Measurements from ENCODE around the gene TEX38. TPM values are rescaled to one million over a fixed set of nuclear protein-coding genes. Genes with fewer than 3 reads are reported as not detected.

Gene TEX38
- total RNA-seq, 1 experiment from 2014 or later: 0.17 TPM

DNA sequence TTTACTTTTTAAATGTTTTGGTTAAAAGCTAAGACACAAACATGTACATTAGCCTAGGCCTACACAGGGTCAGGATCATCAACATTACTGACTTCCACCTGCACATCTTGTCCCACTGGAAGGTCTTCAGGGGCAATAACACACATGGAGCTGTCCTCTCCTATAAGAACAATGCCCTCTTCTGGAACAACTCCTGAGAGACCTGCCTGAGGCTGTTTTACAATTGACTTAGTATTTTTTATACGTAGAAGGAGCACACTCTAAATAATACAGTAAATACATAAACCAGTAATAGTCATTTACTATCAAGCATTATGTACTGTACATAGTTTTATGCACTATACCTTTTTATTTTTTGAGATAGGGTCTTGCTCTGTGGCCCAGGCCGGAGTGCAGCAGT lies 40.9 kb upstream of the TEX38 start:
- ChIA-PET CTCF (interaction anchor here (0.7 to 1.4 kb wide), 5 partner anchors 8 to 188 kb away, joined by 3 to 8 read pairs (median 3); partner anchors contain the start of gene MKNK1), POLR2A (no interaction called here)
- H3K4me1 Mint-ChIP-seq: no peaks in the 10 kb centered on the region
- DNase-seq (ENCODE audit: low spot score): no peak
- H3K27ac Mint-ChIP-seq: no peak overlapping the region
- H3K36me3 Mint-ChIP-seq: peaks cover 6% of the 10 kb centered on the region; the same call in 1 of the 2 replicates
- no peak for ATAC-seq
- TF ChIP-seq, protein P1, sequence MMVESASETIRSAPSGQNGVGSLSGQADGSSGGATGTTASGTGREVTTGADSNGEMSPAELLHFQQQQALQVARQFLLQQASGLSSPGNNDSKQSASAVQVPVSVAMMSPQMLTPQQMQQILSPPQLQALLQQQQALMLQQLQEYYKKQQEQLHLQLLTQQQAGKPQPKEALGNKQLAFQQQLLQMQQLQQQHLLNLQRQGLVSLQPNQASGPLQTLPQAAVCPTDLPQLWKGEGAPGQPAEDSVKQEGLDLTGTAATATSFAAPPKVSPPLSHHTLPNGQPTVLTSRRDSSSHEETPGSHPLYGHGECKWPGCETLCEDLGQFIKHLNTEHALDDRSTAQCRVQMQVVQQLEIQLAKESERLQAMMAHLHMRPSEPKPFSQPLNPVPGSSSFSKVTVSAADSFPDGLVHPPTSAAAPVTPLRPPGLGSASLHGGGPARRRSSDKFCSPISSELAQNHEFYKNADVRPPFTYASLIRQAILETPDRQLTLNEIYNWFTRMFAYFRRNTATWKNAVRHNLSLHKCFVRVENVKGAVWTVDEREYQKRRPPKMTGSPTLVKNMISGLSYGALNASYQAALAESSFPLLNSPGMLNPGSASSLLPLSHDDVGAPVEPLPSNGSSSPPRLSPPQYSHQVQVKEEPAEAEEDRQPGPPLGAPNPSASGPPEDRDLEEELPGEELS (CRISPR knock-in tag; IDR thresholded peaks at IDR 0.05): no peak
- TF ChIP-seq JAZF1 (CRISPR knock-in tag; IDR thresholded peaks at IDR 0.05) (no peak), NFATC4 (CRISPR knock-in tag; IDR thresholded peaks at IDR 0.05) (no peak), NR1H2 (CRISPR knock-in tag; IDR thresholded peaks at IDR 0.05) (no peak)
- TF ChIP-seq, protein P2, sequence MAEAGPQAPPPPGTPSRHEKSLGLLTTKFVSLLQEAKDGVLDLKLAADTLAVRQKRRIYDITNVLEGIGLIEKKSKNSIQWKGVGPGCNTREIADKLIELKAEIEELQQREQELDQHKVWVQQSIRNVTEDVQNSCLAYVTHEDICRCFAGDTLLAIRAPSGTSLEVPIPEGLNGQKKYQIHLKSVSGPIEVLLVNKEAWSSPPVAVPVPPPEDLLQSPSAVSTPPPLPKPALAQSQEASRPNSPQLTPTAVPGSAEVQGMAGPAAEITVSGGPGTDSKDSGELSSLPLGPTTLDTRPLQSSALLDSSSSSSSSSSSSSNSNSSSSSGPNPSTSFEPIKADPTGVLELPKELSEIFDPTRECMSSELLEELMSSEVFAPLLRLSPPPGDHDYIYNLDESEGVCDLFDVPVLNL (CRISPR knock-in tag; IDR thresholded peaks at IDR 0.05; ENCODE audit: borderline replicate concordance, low read depth): no peak
- TF ChIP-seq, protein P3, sequence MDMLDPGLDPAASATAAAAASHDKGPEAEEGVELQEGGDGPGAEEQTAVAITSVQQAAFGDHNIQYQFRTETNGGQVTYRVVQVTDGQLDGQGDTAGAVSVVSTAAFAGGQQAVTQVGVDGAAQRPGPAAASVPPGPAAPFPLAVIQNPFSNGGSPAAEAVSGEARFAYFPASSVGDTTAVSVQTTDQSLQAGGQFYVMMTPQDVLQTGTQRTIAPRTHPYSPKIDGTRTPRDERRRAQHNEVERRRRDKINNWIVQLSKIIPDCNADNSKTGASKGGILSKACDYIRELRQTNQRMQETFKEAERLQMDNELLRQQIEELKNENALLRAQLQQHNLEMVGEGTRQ (CRISPR knock-in tag; IDR thresholded peaks at IDR 0.05): no peak
- TF ChIP-seq, protein P4, sequence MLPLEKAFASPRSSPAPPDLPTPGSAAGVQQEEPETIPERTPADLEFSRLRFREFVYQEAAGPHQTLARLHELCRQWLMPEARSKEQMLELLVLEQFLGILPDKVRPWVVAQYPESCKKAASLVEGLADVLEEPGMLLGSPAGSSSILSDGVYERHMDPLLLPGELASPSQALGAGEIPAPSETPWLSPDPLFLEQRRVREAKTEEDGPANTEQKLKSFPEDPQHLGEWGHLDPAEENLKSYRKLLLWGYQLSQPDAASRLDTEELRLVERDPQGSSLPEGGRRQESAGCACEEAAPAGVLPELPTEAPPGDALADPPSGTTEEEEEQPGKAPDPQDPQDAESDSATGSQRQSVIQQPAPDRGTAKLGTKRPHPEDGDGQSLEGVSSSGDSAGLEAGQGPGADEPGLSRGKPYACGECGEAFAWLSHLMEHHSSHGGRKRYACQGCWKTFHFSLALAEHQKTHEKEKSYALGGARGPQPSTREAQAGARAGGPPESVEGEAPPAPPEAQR (CRISPR knock-in tag; IDR thresholded peaks at IDR 0.05): no peak
- no peaks in the 10 kb centered on the region for H3K9me3 Mint-ChIP-seq
- no peak overlapping the region for H3K4me3 Mint-ChIP-seq
- H3K27me3 Mint-ChIP-seq (ENCODE audit: low read depth): no peaks in the 10 kb centered on the region; the same call in 1 of the 2 replicates

DNA sequence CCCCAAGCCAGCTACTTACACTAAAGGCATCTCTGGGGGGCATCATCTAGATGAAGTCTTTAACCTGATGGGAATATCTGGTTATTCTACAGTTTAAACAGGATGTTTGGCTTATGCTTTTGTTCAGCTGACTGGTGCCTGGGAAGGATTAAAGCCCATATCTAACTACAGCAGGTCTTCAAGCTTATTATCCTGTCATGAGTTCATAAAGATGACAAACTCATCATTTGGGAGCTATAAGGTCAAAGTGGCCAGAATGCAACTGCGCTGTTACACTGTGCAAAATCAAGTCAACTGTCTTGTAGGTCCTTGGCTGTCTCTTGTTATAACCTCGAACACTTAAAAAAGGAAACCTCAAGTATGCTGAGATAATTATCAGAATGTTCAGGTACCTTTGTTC lies 36.4 kb upstream of the TEX38 start:
- no peaks in the 10 kb centered on the region for H3K4me1 Mint-ChIP-seq
- ChIA-PET POLR2A (no interaction called here), CTCF (interaction anchor here (1.0 to 2.0 kb wide), 3 partner anchors 11 to 113 kb away, joined by 3 to 7 read pairs (median 4); no protein-coding TSS in a partner anchor)
- no peak overlapping the region for H3K4me3 Mint-ChIP-seq
- no peaks in the 10 kb centered on the region for H3K9me3 Mint-ChIP-seq
- H3K36me3 Mint-ChIP-seq: peaks cover 9% of the 10 kb centered on the region; the same call in 1 of the 2 replicates
- ATAC-seq (no peak), DNase-seq (ENCODE audit: low spot score) (no peak)
- no peak for TF ChIP-seq OVOL2 (CRISPR knock-in tag; IDR thresholded peaks at IDR 0.05; ENCODE audit: borderline replicate concordance)
- TF ChIP-seq, protein P5, sequence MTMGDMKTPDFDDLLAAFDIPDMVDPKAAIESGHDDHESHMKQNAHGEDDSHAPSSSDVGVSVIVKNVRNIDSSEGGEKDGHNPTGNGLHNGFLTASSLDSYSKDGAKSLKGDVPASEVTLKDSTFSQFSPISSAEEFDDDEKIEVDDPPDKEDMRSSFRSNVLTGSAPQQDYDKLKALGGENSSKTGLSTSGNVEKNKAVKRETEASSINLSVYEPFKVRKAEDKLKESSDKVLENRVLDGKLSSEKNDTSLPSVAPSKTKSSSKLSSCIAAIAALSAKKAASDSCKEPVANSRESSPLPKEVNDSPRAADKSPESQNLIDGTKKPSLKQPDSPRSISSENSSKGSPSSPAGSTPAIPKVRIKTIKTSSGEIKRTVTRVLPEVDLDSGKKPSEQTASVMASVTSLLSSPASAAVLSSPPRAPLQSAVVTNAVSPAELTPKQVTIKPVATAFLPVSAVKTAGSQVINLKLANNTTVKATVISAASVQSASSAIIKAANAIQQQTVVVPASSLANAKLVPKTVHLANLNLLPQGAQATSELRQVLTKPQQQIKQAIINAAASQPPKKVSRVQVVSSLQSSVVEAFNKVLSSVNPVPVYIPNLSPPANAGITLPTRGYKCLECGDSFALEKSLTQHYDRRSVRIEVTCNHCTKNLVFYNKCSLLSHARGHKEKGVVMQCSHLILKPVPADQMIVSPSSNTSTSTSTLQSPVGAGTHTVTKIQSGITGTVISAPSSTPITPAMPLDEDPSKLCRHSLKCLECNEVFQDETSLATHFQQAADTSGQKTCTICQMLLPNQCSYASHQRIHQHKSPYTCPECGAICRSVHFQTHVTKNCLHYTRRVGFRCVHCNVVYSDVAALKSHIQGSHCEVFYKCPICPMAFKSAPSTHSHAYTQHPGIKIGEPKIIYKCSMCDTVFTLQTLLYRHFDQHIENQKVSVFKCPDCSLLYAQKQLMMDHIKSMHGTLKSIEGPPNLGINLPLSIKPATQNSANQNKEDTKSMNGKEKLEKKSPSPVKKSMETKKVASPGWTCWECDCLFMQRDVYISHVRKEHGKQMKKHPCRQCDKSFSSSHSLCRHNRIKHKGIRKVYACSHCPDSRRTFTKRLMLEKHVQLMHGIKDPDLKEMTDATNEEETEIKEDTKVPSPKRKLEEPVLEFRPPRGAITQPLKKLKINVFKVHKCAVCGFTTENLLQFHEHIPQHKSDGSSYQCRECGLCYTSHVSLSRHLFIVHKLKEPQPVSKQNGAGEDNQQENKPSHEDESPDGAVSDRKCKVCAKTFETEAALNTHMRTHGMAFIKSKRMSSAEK (CRISPR knock-in tag; IDR thresholded peaks at IDR 0.05; ENCODE audit: borderline replicate concordance): no peak
- no peak for TF ChIP-seq ZNF219 (CRISPR knock-in tag; IDR thresholded peaks at IDR 0.05; ENCODE audit: borderline replicate concordance)
- TF ChIP-seq FOXP1 (CRISPR knock-in tag; IDR thresholded peaks at IDR 0.05; ENCODE audit: borderline replicate concordance): no peak
- TF ChIP-seq, protein P6, sequence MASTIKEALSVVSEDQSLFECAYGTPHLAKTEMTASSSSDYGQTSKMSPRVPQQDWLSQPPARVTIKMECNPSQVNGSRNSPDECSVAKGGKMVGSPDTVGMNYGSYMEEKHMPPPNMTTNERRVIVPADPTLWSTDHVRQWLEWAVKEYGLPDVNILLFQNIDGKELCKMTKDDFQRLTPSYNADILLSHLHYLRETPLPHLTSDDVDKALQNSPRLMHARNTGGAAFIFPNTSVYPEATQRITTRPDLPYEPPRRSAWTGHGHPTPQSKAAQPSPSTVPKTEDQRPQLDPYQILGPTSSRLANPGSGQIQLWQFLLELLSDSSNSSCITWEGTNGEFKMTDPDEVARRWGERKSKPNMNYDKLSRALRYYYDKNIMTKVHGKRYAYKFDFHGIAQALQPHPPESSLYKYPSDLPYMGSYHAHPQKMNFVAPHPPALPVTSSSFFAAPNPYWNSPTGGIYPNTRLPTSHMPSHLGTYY (CRISPR knock-in tag; IDR thresholded peaks at IDR 0.05): no peak
- H3K27ac Mint-ChIP-seq: no peak overlapping the region
- H3K27me3 Mint-ChIP-seq (ENCODE audit: low read depth): no peaks in the 10 kb centered on the region; the same call in 1 of the 2 replicates

Data from WTC11 (cell line).